ENCODE data around the gene IL19. TPM values are rescaled to one million over a fixed set of nuclear protein-coding genes. Genes with fewer than 3 reads are reported as not detected.

IL19 gene
- total and polyA plus RNA-seq, 3 experiments from 2014 or later, result not detected

DNA sequence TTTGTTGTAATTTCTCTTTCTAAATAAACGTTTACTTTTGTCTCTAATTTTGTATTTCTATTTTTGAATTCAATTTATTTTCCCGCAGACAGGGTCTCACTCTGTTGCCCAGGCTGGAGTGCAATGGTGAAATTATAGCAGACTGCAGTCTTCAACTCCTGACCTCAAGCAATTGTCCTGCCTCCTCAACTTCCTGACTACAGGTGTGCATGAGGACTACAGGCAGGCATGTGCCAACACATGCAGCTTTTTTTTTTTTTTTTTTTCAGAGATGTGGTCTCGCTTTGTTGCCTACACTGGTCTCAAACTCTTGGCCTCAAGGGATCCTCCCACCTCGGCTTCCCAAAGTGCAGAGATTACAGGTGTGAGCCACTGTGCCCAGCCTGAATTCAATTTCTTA, 58.2 kb downstream of the IL19 start:
- Histone ChIP-seq H3K27ac (ENCODE audit: low read depth, low read length) (no peak overlapping the region), H3K27me3 (ENCODE audit: insufficient read depth, low read length, poor library complexity, severe bottlenecking) (no peaks in the 10 kb centered on the region), H3K9me3 (ENCODE audit: low read length) (no peaks in the 10 kb centered on the region), H3K4me1 (ENCODE audit: insufficient read depth, low read length) (peaks cover 34% of the 10 kb centered on the region), H3K36me3 (ENCODE audit: insufficient read depth, low read length) (no peaks in the 10 kb centered on the region), H3K4me3 (ENCODE audit: low read length) (no peak overlapping the region)
- ChIA-PET CTCF (interaction anchor here (1.4 to 1.9 kb wide), 5 partner anchors 21 to 154 kb away, joined by 3 to 5 read pairs (median 4); no protein-coding TSS in a partner anchor), POLR2A (interaction anchor here (0.6 kb wide), 2 partner anchors 44 to 221 kb away, joined by 3 to 4 read pairs; no protein-coding TSS in a partner anchor)
- H3K27ac Mint-ChIP-seq, result peak overlapping the region in 7 of 8 donors; percentile 18 to 93 (median 86)
- H3K9me3 Mint-ChIP-seq, result no peaks in the 10 kb centered on the region
- peaks cover 54 to 63% (median 62%) of the 10 kb centered on the region in 3 donors for H3K4me1 Mint-ChIP-seq
- H3K36me3 Mint-ChIP-seq, result no peaks in the 10 kb centered on the region
- no peaks in the 10 kb centered on the region for H3K27me3 Mint-ChIP-seq
- H3K4me3 Mint-ChIP-seq, result peak overlapping the region in 5 of 7 donors; percentile 10 to 79 (median 65)
- DNase-seq, result no peak

DNA sequence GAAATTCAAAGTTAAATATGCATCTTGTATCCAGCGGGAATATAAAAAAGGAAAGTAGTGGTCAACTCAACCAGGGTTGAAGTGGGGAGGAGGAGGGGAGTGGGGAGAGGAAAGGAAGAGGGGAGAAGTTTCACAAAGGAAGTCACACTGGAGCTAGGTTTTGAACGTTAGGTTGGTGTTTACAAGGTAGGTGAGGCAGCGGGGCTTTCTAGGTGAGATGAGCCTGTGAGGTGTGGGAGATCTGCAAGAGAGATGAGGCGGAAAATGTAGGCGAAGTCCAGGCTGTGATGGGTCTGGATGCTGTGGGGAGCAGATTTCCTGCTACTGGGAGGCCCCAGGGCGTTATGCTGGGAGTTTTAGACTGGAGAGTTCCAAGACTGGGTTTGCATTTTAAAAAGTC, 58.7 kb downstream of the IL19 start:
- Mint-ChIP-seq H3K4me3 (peak overlapping the region; percentile 1 to 84 (median 65)), H3K9me3 (no peaks in the 10 kb centered on the region), H3K4me1 (peaks cover 53 to 62% (median 61%) of the 10 kb centered on the region in 3 donors), H3K27me3 (no peaks in the 10 kb centered on the region), H3K36me3 (no peaks in the 10 kb centered on the region), H3K27ac (peak overlapping the region; percentile 18 to 93 (median 86))
- peak overlapping the region; percentile 13 for H3K4me3 ChIP-seq (ENCODE audit: low read length)
- H3K27ac ChIP-seq (ENCODE audit: low read depth, low read length), result no peak overlapping the region
- H3K9me3 ChIP-seq (ENCODE audit: low read length), result no peaks in the 10 kb centered on the region
- peaks cover 29% of the 10 kb centered on the region for H3K4me1 ChIP-seq (ENCODE audit: insufficient read depth, low read length)
- CTCF ChIA-PET, result interaction anchor here (1.7 to 1.9 kb wide), 2 partner anchors 22 to 104 kb away, joined by 4 to 5 read pairs; no protein-coding TSS in a partner anchor
- H3K36me3 ChIP-seq (ENCODE audit: insufficient read depth, low read length), result no peaks in the 10 kb centered on the region
- H3K27me3 ChIP-seq (ENCODE audit: insufficient read depth, low read length, poor library complexity, severe bottlenecking), result no peaks in the 10 kb centered on the region
- POLR2A ChIA-PET, result interaction anchor here (0.6 to 0.8 kb wide), 2 partner anchors 95 to 221 kb away, joined by 3 read pairs; no protein-coding TSS in a partner anchor
- peak in 1 of 5 donors; percentile 28 for DNase-seq

DNA sequence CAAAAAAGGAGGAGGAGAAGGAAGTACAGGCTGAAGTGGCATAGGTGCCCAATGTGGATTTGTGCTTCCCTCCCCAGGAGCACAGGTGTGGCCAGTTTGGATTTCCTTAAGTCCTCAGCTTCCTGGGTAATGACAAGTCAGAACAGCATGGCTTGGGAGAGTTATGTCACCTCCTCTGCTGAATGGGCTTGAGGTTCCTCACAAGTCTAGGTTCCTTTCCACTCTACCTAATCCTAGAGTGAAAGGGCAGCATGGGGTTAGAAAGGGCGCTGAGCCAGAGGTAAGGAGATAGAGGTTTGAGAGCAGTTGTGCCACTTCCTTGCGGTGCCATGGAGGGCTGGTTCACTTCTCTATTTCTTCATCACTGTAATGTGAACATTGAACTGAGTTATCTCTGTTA, 59.3 kb downstream of the IL19 start:
- no peaks in the 10 kb centered on the region for H3K36me3 Mint-ChIP-seq
- H3K9me3 Mint-ChIP-seq, result no peaks in the 10 kb centered on the region
- H3K27me3 Mint-ChIP-seq, result no peaks in the 10 kb centered on the region
- Histone ChIP-seq H3K27ac (ENCODE audit: low read depth, low read length) (no peak overlapping the region), H3K36me3 (ENCODE audit: insufficient read depth, low read length) (no peaks in the 10 kb centered on the region), H3K4me1 (ENCODE audit: insufficient read depth, low read length) (peaks cover 28% of the 10 kb centered on the region), H3K4me3 (ENCODE audit: low read length) (peak overlapping the region; percentile 13), H3K27me3 (ENCODE audit: insufficient read depth, low read length, poor library complexity, severe bottlenecking) (no peaks in the 10 kb centered on the region), H3K9me3 (ENCODE audit: low read length) (no peaks in the 10 kb centered on the region)
- CTCF ChIA-PET, result interaction anchor here (1.7 to 1.9 kb wide), 2 partner anchors 23 to 103 kb away, joined by 4 to 5 read pairs; no protein-coding TSS in a partner anchor
- H3K4me3 Mint-ChIP-seq, result peak overlapping the region in 6 of 7 donors; percentile 27 to 84 (median 67)
- H3K4me1 Mint-ChIP-seq, result peaks cover 50 to 60% (median 59%) of the 10 kb centered on the region in 3 donors
- POLR2A ChIA-PET, result interaction anchor here (0.8 kb wide), 1 partner anchor 95 kb away, joined by 3 read pairs; no protein-coding TSS in a partner anchor
- no peak for DNase-seq
- peak overlapping the region in 7 of 8 donors; percentile 18 to 93 (median 86) for H3K27ac Mint-ChIP-seq

DNA sequence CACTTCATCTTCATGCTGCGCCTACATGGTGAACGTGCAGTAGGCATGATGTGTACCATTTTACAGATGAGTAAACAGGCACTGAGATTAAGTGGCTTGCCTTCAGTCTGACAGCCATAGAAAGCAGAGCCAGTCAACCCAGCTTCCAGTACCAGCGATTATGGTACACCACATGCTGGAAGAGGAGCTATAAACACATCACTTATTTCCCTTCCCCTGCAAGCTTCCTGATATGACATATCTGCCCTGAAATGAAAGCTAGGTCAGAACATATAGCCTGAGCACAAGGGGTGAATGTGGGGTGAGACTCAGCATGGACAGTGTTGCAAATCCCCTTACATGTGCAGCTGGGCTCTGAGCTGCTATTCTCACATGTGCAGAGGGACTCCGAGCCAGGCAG, 61.1 kb downstream of the IL19 start:
- DNase-seq, result no peak
- Mint-ChIP-seq H3K4me1 (peaks cover 50 to 58% (median 55%) of the 10 kb centered on the region in 3 donors), H3K36me3 (no peaks in the 10 kb centered on the region), H3K9me3 (no peaks in the 10 kb centered on the region), H3K27me3 (no peaks in the 10 kb centered on the region), H3K4me3 (no peak overlapping the region), H3K27ac (no peak overlapping the region)
- ChIA-PET POLR2A (no interaction called here), CTCF (interaction anchor here (1.0 to 1.5 kb wide), 5 partner anchors 25 to 107 kb away, joined by 3 to 4 read pairs (median 3); no protein-coding TSS in a partner anchor)
- no peak overlapping the region for H3K27ac ChIP-seq (ENCODE audit: low read depth, low read length)
- H3K27me3 ChIP-seq (ENCODE audit: insufficient read depth, low read length, poor library complexity, severe bottlenecking), result no peaks in the 10 kb centered on the region
- peaks cover 28% of the 10 kb centered on the region for H3K4me1 ChIP-seq (ENCODE audit: insufficient read depth, low read length)
- no peaks in the 10 kb centered on the region for H3K9me3 ChIP-seq (ENCODE audit: low read length)
- no peak overlapping the region for H3K4me3 ChIP-seq (ENCODE audit: low read length)
- H3K36me3 ChIP-seq (ENCODE audit: insufficient read depth, low read length), result no peaks in the 10 kb centered on the region

DNA sequence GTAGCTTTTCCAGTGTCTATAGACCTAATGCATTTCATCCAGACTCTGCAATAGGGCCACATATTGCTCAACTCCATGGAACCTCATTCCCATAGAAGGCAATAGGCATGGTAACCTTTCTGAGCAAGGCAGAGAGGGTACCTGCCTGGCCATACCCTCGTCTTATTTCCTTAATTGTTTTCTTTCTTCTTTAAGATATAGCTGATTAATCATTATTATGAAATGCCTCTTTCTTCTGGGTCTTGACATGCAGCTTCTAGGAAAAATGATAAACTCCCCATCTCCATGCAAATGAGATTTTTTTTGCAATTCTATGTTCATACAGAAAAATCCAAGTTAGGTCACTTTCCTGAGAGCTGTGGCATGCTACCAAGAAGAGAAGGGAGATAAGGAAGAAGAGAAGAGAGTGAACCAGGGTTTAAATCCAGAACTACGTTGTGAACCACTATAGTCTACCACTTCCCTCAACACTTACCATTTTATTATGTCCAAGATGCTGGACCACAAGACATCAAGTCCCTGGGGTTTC, 61.8 kb downstream of the IL19 start:
- Histone ChIP-seq H3K27ac (ENCODE audit: low read depth, low read length) (no peak overlapping the region), H3K4me3 (ENCODE audit: low read length) (no peak overlapping the region), H3K36me3 (ENCODE audit: insufficient read depth, low read length) (no peaks in the 10 kb centered on the region), H3K4me1 (ENCODE audit: insufficient read depth, low read length) (peaks cover 28% of the 10 kb centered on the region), H3K27me3 (ENCODE audit: insufficient read depth, low read length, poor library complexity, severe bottlenecking) (no peaks in the 10 kb centered on the region), H3K9me3 (ENCODE audit: low read length) (no peaks in the 10 kb centered on the region)
- ChIA-PET CTCF (interaction anchor here (0.9 to 1.5 kb wide), 5 partner anchors 22 to 108 kb away, joined by 3 to 4 read pairs (median 3); no protein-coding TSS in a partner anchor), POLR2A (no interaction called here)
- Mint-ChIP-seq H3K4me3 (peak overlapping the region in 2 of 7 donors; percentile 2 to 37), H3K27me3 (peaks cover 0 to 1% of the 10 kb centered on the region in 2 donors), H3K27ac (peak overlapping the region in 2 of 8 donors; percentile 1), H3K9me3 (no peaks in the 10 kb centered on the region), H3K4me1 (peaks cover 50 to 56% (median 52%) of the 10 kb centered on the region in 3 donors), H3K36me3 (no peaks in the 10 kb centered on the region)
- no peak for DNase-seq

DNA sequence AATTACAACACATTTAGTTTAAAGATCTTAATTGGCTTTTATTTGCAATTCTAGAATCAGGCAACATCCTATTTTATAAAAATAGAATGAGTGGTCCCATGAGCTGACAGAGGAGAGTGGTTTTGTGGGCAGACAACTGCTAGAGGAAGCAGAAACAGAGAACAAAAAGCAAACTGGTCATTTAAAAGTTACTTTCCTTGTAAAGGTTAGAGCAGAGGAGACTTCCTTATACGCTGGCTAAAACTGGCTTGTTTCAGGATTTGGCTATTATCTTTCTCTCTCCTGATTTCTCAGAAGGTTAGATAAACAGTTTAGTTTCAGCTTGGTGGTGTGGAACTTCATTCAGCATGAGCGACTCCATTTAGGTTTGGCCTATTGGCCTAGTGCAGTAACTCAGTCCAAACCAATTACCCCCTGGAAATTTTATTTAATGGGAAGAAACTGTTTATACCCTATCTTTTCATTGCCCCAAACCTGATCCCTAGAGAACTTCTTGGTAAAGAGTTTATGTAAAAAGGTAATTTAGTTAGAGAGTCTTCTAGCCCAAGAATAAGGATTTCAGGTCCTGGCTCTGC, 62.6 kb downstream of the IL19 start:
- H3K36me3 Mint-ChIP-seq, result no peaks in the 10 kb centered on the region
- Histone ChIP-seq H3K4me1 (ENCODE audit: insufficient read depth, low read length) (peaks cover 27% of the 10 kb centered on the region), H3K4me3 (ENCODE audit: low read length) (no peak overlapping the region), H3K9me3 (ENCODE audit: low read length) (no peaks in the 10 kb centered on the region), H3K36me3 (ENCODE audit: insufficient read depth, low read length) (no peaks in the 10 kb centered on the region), H3K27ac (ENCODE audit: low read depth, low read length) (no peak overlapping the region), H3K27me3 (ENCODE audit: insufficient read depth, low read length, poor library complexity, severe bottlenecking) (no peaks in the 10 kb centered on the region)
- POLR2A ChIA-PET, result no interaction called here
- H3K4me3 Mint-ChIP-seq, result peak overlapping the region in 1 of 7 donors; percentile 8
- H3K4me1 Mint-ChIP-seq, result peaks cover 44 to 52% (median 48%) of the 10 kb centered on the region in 3 donors
- no peaks in the 10 kb centered on the region for H3K9me3 Mint-ChIP-seq
- CTCF ChIA-PET, result no interaction called here
- H3K27me3 Mint-ChIP-seq, result peaks cover 0 to 1% of the 10 kb centered on the region in 2 donors
- peak overlapping the region in 5 of 8 donors; percentile 1 to 67 (median 3) for H3K27ac Mint-ChIP-seq
- DNase-seq, result no peak

DNA sequence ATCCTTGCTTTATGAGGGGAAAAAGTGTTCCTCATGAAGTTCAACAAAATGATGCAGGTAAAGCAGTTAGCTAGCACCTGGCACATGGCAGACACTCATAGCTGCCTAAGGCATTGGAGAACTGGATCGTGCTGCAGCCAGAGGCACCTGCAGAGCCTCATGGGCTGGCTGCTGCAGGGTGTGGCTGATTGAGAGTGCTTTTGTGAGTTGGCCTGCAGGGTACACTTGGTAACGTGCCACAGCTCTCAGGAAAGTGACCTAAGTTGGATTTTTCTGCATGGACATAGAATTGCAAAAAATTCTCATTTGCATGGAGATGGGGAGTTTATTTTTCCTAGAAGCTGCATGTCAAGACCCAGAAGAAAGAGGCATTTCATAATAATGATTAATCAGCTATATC, 63.2 kb downstream of the IL19 start:
- H3K27me3 Mint-ChIP-seq, result peaks cover 0 to 1% of the 10 kb centered on the region in 2 donors
- POLR2A ChIA-PET, result interaction anchor here (0.5 to 0.6 kb wide), 2 partner anchors 11 to 994 kb away, joined by 3 to 12 read pairs; no protein-coding TSS in a partner anchor
- peaks cover 21% of the 10 kb centered on the region for H3K4me1 ChIP-seq (ENCODE audit: insufficient read depth, low read length)

More for the DNA sequence above, 63.2 kb downstream of the IL19 start:
- CTCF ChIA-PET, result interaction anchor here (0.7 kb wide), 1 partner anchor 69 kb away, joined by 3 read pairs; no protein-coding TSS in a partner anchor
- no peaks in the 10 kb centered on the region for H3K9me3 Mint-ChIP-seq
- no peaks in the 10 kb centered on the region for H3K9me3 ChIP-seq (ENCODE audit: low read length)
- DNase-seq, result no peak
- no peaks in the 10 kb centered on the region for H3K36me3 Mint-ChIP-seq
- no peaks in the 10 kb centered on the region for H3K27me3 ChIP-seq (ENCODE audit: insufficient read depth, low read length, poor library complexity, severe bottlenecking)
- peaks cover 38 to 45% (median 42%) of the 10 kb centered on the region in 3 donors for H3K4me1 Mint-ChIP-seq
- no peak overlapping the region for H3K4me3 ChIP-seq (ENCODE audit: low read length)
- H3K27ac ChIP-seq (ENCODE audit: low read depth, low read length), result no peak overlapping the region
- H3K27ac Mint-ChIP-seq, result no peak overlapping the region
- no peaks in the 10 kb centered on the region for H3K36me3 ChIP-seq (ENCODE audit: insufficient read depth, low read length)
- H3K4me3 Mint-ChIP-seq, result no peak overlapping the region

Data from CD8-positive, alpha-beta memory T cell (primary cell).